ENCODE measurements around the gene MSH2. TPM values are rescaled to one million over a fixed set of nuclear protein-coding genes. Genes with fewer than 3 reads are reported as not detected.
"Not testable (repeated sequence)": the region's sequence is repeated elsewhere in the genome, so short reads cannot be mapped to it uniquely, and the experiment has no call there.

The MSH2 gene
- total and polyA plus RNA-seq, 2 donors from 2014 or later: 7.2 to 17.0 TPM

- Histone ChIP-seq H3K9me3 (ENCODE audit: control insufficient read depth in 2 of 3, insufficient read depth in 1 of 3, low read length in 3 of 3) (no peaks in the 10 kb centered on the region), H3K9ac (ENCODE audit: low read length in 3 of 3) (peak overlapping the region; percentile 42 to 65 (median 52)), H3K36me3 (ENCODE audit: control insufficient read depth in 2 of 3, insufficient read depth in 3 of 3, low read length in 3 of 3) (peaks cover 0 to 3% (median 0%) of the 10 kb centered on the region in 3 donors), H3K27me3 (ENCODE audit: control insufficient read depth, insufficient read depth, low read length) (no peaks in the 10 kb centered on the region), H3K27ac (ENCODE audit: low read depth in 2 of 2, low read length in 2 of 2) (no peak overlapping the region), H3K4me1 (ENCODE audit: control insufficient read depth in 2 of 3, insufficient read depth in 2 of 3, low read depth in 1 of 3, low read length in 3 of 3) (peaks cover 0 to 11% (median 3%) of the 10 kb centered on the region in 3 donors), H3K4me3 (ENCODE audit: low read length in 3 of 3) (peak overlapping the region; percentile 79 to 93 (median 84))
- no peak for TF ChIP-seq CTCF (IDR thresholded peaks at IDR 0.05; ENCODE audit: borderline replicate concordance, extremely low read depth, insufficient read depth)
- FAIRE-seq (no peak), DNase-seq (peak in 1 of 5 donors; percentile 53)
- intact Hi-C loops (cut with DNase I): no loop called here
Observed at GRCh38 chr2:47403609-47404193, 745 bp downstream of the MSH2 start.

GRCh38 chr2:47404356-47404755, 1.4 kb downstream of the MSH2 start:
- DNase-seq (peak in 2 of 5 donors; percentile 4), FAIRE-seq (no peak)
- Histone ChIP-seq H3K27ac (ENCODE audit: low read depth in 2 of 2, low read length in 2 of 2) (no peak overlapping the region), H3K9ac (ENCODE audit: low read length in 3 of 3) (peak overlapping the region; percentile 42 to 65 (median 52)), H3K9me3 (ENCODE audit: control insufficient read depth in 2 of 3, insufficient read depth in 1 of 3, low read length in 3 of 3) (no peaks in the 10 kb centered on the region), H3K4me1 (ENCODE audit: control insufficient read depth in 2 of 3, insufficient read depth in 2 of 3, low read depth in 1 of 3, low read length in 3 of 3) (peaks cover 0 to 11% (median 3%) of the 10 kb centered on the region in 3 donors), H3K36me3 (ENCODE audit: control insufficient read depth in 2 of 3, insufficient read depth in 3 of 3, low read length in 3 of 3) (peaks cover 0 to 3% (median 0%) of the 10 kb centered on the region in 3 donors), H3K4me3 (ENCODE audit: low read length in 3 of 3) (peak overlapping the region; percentile 79 to 93 (median 84)), H3K27me3 (ENCODE audit: control insufficient read depth, insufficient read depth, low read length) (no peaks in the 10 kb centered on the region)
- no peak for TF ChIP-seq CTCF (IDR thresholded peaks at IDR 0.05; ENCODE audit: borderline replicate concordance, extremely low read depth, insufficient read depth)
- intact Hi-C loops (cut with DNase I): no loop called here

- Histone ChIP-seq H3K9ac (ENCODE audit: low read length in 3 of 3) (no peak overlapping the region), H3K4me3 (ENCODE audit: low read length in 3 of 3) (no peak overlapping the region), H3K27ac (ENCODE audit: low read depth in 2 of 2, low read length in 2 of 2) (no peak overlapping the region), H3K9me3 (ENCODE audit: control insufficient read depth in 2 of 3, insufficient read depth in 1 of 3, low read length in 3 of 3) (no peaks in the 10 kb centered on the region), H3K27me3 (ENCODE audit: control insufficient read depth, insufficient read depth, low read length) (no peaks in the 10 kb centered on the region), H3K4me1 (ENCODE audit: control insufficient read depth in 2 of 3, insufficient read depth in 2 of 3, low read depth in 1 of 3, low read length in 3 of 3) (peaks cover 0 to 11% (median 3%) of the 10 kb centered on the region in 3 donors), H3K36me3 (ENCODE audit: control insufficient read depth in 2 of 3, insufficient read depth in 3 of 3, low read length in 3 of 3) (peaks cover 0 to 3% (median 0%) of the 10 kb centered on the region in 3 donors)
- TF ChIP-seq CTCF (IDR thresholded peaks at IDR 0.05; ENCODE audit: borderline replicate concordance, extremely low read depth, insufficient read depth): no peak
- FAIRE-seq (no peak), DNase-seq (no peak)
- intact Hi-C loops (cut with DNase I): no loop called here
Observed at GRCh38 chr2:47405757-47406156, 2.8 kb downstream of the MSH2 start.

GRCh38 chr2:47406649-47407330, 3.8 kb downstream of the MSH2 start:
- H3K9ac ChIP-seq (ENCODE audit: low read length in 3 of 3); H3K4me3 ChIP-seq (ENCODE audit: low read length in 3 of 3); intact Hi-C loops (cut with DNase I); FAIRE-seq; H3K27me3 ChIP-seq (ENCODE audit: control insufficient read depth, insufficient read depth, low read length); H3K9me3 ChIP-seq (ENCODE audit: control insufficient read depth in 2 of 3, insufficient read depth in 1 of 3, low read length in 3 of 3); H3K36me3 ChIP-seq (ENCODE audit: control insufficient read depth in 2 of 3, insufficient read depth in 3 of 3, low read length in 3 of 3); DNase-seq; H3K27ac ChIP-seq (ENCODE audit: low read depth in 2 of 2, low read length in 2 of 2): not testable (repeated sequence)
- H3K4me1 ChIP-seq (ENCODE audit: control insufficient read depth in 2 of 3, insufficient read depth in 2 of 3, low read depth in 1 of 3, low read length in 3 of 3): peaks cover 0 to 11% (median 3%) of the 10 kb centered on the region in 3 donors

- H3K4me1 ChIP-seq (ENCODE audit: control insufficient read depth in 2 of 3, insufficient read depth in 2 of 3, low read depth in 1 of 3, low read length in 3 of 3); H3K9ac ChIP-seq (ENCODE audit: low read length in 3 of 3); H3K4me3 ChIP-seq (ENCODE audit: low read length in 3 of 3); H3K9me3 ChIP-seq (ENCODE audit: control insufficient read depth in 2 of 3, insufficient read depth in 1 of 3, low read length in 3 of 3); intact Hi-C loops (cut with DNase I); H3K27ac ChIP-seq (ENCODE audit: low read depth in 2 of 2, low read length in 2 of 2); H3K36me3 ChIP-seq (ENCODE audit: control insufficient read depth in 2 of 3, insufficient read depth in 3 of 3, low read length in 3 of 3); FAIRE-seq; H3K27me3 ChIP-seq (ENCODE audit: control insufficient read depth, insufficient read depth, low read length); DNase-seq: not testable (repeated sequence)
Observed at GRCh38 chr2:47407976-47408375, 5.0 kb downstream of the MSH2 start.
